ENCODE data around the gene C22orf39. TPM values are rescaled to one million over a fixed set of nuclear protein-coding genes. Genes with fewer than 3 reads are reported as not detected.

The C22orf39 gene
- total RNA-seq, 2 donors from 2014 or later: 21.6 to 21.8 TPM

DNA sequence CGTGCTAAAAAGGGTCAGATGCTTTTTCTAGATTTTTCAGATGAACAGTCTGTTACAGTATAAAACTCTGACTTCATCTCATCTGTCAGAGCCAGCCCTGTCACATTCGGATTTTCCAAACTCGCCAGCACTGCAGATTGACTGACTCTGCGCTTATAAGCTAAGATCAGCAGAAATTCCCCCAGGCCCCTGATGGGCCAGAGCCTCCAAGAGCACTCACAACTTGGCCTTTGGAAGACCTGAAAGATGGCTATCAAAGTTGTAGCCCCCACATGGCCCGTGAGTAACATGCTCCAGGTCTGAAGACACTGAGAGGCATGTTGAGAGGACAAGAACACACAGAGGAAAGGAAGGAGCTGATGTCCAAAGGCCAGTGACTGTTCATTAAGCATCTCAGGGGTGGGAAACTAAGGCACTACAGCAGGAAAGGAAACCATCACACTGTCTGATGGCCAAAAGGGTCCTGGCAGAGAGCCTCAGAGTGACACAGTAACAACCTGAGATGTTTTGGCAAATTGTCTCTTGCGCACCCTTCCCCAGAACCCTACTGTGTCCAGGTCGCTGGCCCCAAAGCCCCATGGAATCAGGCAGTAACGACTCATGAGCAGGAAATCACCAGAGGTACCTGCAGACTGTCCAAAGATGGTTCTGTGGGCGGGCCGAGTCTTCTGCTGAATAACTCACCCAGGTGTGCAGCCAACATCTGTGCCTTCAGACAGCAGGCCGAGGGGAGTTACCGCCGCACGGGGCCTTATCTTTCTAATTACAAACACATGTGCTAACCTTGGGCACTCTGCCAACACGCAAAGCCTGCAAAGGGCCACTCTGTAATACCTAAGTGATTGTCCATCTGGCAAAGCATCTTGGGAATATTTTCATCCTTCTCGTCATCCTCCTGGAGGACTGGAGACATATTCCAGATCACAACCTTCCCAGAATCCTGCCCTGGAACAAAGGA, 39.6 kb downstream of the C22orf39 start:
- intact Hi-C loops (cut with DNase I): no loop called here
- H3K27ac ChIP-seq: no peak overlapping the region
- TF ChIP-seq, protein P1, sequence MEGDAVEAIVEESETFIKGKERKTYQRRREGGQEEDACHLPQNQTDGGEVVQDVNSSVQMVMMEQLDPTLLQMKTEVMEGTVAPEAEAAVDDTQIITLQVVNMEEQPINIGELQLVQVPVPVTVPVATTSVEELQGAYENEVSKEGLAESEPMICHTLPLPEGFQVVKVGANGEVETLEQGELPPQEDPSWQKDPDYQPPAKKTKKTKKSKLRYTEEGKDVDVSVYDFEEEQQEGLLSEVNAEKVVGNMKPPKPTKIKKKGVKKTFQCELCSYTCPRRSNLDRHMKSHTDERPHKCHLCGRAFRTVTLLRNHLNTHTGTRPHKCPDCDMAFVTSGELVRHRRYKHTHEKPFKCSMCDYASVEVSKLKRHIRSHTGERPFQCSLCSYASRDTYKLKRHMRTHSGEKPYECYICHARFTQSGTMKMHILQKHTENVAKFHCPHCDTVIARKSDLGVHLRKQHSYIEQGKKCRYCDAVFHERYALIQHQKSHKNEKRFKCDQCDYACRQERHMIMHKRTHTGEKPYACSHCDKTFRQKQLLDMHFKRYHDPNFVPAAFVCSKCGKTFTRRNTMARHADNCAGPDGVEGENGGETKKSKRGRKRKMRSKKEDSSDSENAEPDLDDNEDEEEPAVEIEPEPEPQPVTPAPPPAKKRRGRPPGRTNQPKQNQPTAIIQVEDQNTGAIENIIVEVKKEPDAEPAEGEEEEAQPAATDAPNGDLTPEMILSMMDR (IDR thresholded peaks at IDR 0.05): no peak
- H3K4me3 ChIP-seq: no peak overlapping the region
- peaks cover 4% of the 10 kb centered on the region for H3K36me3 ChIP-seq
- H3K9ac ChIP-seq (ENCODE audit: low read depth in 2 of 2, low read length in 2 of 2): no peak overlapping the region
- no peaks in the 10 kb centered on the region for H3K9me3 ChIP-seq
- no peaks in the 10 kb centered on the region for H3K4me1 ChIP-seq
- no peaks in the 10 kb centered on the region for H3K27me3 ChIP-seq
- DNase-seq: peak; percentile 24

DNA sequence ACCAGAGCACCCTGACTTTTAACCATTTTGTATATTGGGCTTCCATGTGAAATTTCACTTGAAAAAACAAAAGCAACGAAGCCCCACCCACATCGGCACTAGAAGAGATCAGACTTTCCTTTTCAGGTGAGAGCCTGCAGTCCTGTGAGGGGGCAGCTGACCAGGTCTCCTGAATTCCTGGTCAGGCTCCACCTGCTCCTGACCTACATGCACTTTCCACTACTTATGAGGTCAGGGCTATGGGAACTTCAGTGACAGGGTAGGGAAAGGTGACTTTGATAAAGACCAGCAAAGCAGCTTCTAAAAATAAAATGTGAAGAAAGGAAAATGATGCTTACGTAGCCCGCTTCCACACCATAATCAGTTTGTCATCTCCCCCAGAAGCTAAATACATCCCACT, 40.7 kb downstream of the C22orf39 start:
- TF ChIP-seq, protein P1 (IDR thresholded peaks at IDR 0.05): no peak
- DNase-seq: no peak
- no peak overlapping the region for H3K27ac ChIP-seq
- peaks cover 4% of the 10 kb centered on the region for H3K36me3 ChIP-seq
- no peaks in the 10 kb centered on the region for H3K4me1 ChIP-seq
- H3K27me3 ChIP-seq: no peaks in the 10 kb centered on the region
- no peak overlapping the region for H3K9ac ChIP-seq (ENCODE audit: low read depth in 2 of 2, low read length in 2 of 2)
- intact Hi-C loops (cut with DNase I): no loop called here
- H3K4me3 ChIP-seq: no peak overlapping the region
- H3K9me3 ChIP-seq: no peaks in the 10 kb centered on the region

- TF ChIP-seq, protein P1 (IDR thresholded peaks at IDR 0.05): no peak
- H3K4me1 ChIP-seq: no peaks in the 10 kb centered on the region
- H3K9ac ChIP-seq (ENCODE audit: low read depth in 2 of 2, low read length in 2 of 2): no peak overlapping the region
- intact Hi-C loops (cut with DNase I): no loop called here
- H3K4me3 ChIP-seq: no peak overlapping the region
- H3K27ac ChIP-seq: no peak overlapping the region
- no peak for DNase-seq
- peaks cover 4% of the 10 kb centered on the region for H3K36me3 ChIP-seq
- H3K9me3 ChIP-seq: no peaks in the 10 kb centered on the region
- no peaks in the 10 kb centered on the region for H3K27me3 ChIP-seq
These were observed 41.2 kb downstream of the C22orf39 start for GRCh38 chr22:19406281-19406811.

DNA sequence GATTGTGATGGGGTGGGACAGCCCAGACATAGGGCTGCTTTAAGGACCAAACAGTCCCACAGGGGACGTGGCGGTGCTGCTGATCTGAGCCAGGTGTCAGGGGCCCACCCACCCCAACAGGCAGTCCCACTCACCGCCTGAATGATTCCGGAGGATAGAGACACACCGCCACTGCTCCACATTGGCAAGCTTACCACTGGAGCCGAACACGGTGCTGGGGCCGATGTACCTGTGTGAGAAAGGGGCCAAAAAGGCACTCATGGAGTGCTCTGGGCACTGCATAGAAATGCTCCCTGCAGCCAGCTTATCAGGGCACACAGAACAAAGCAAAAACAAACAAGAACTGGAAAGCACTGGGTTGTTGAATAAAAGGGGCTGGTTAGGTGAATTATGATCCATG, 41.9 kb downstream of the C22orf39 start:
- Histone ChIP-seq H3K27ac (no peak overlapping the region), H3K4me1 (no peaks in the 10 kb centered on the region), H3K9ac (ENCODE audit: low read depth in 2 of 2, low read length in 2 of 2) (no peak overlapping the region), H3K9me3 (no peaks in the 10 kb centered on the region), H3K4me3 (no peak overlapping the region), H3K27me3 (no peaks in the 10 kb centered on the region), H3K36me3 (peaks cover 4% of the 10 kb centered on the region)
- TF ChIP-seq, protein P1 (IDR thresholded peaks at IDR 0.05): no peak
- DNase-seq: no peak
- intact Hi-C loops (cut with DNase I): no loop called here

DNA sequence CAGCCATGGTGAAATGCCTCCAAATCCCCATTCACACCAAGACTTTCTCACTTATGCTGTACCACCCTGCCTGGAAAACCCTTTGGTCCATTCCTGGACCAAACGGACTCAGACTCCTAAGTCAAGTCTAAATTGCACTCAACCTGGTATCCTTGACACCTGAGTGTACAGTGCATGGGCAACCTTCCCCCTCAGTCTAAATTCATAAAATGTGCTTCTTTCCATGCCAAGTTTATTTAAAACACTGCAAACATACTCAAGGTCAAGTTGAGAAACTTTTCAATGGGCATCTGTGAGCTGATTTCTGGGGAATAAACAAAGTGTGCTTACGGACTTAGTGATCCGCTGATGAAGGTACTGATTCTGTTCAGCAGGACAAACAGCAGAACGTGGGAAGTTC, 42.4 kb downstream of the C22orf39 start:
- Histone ChIP-seq H3K9ac (ENCODE audit: low read depth in 2 of 2, low read length in 2 of 2) (no peak overlapping the region), H3K27me3 (no peaks in the 10 kb centered on the region), H3K4me1 (no peaks in the 10 kb centered on the region), H3K27ac (no peak overlapping the region), H3K9me3 (no peaks in the 10 kb centered on the region), H3K36me3 (peaks cover 4% of the 10 kb centered on the region), H3K4me3 (no peak overlapping the region)
- TF ChIP-seq, protein P1 (IDR thresholded peaks at IDR 0.05): no peak
- DNase-seq: no peak
- intact Hi-C loops (cut with DNase I): no loop called here
